ENCODE data around the gene PROM1. TPM values are rescaled to one million over a fixed set of nuclear protein-coding genes. Genes with fewer than 3 reads are reported as not detected.

Gene PROM1
- total RNA-seq, 1 donor: 0.31 TPM

GRCh38 chr4:15951781-15952180 is 132.0 kb downstream of the PROM1 start:
- Histone ChIP-seq H3K4me3 (ENCODE audit: low read length) (no peak overlapping the region), H3K4me1 (ENCODE audit: insufficient read depth, low read length) (no peaks in the 10 kb centered on the region), H3K9me3 (ENCODE audit: low read depth, low read length) (no peaks in the 10 kb centered on the region), H3K27me3 (ENCODE audit: insufficient read depth, low read length) (no peaks in the 10 kb centered on the region)

GRCh38 chr4:15948826-15949225 is 135.0 kb downstream of the PROM1 start:
- no peak overlapping the region for H3K4me3 ChIP-seq (ENCODE audit: low read length)
- H3K4me1 ChIP-seq (ENCODE audit: insufficient read depth, low read length): peaks cover 11% of the 10 kb centered on the region
- no peaks in the 10 kb centered on the region for H3K27me3 ChIP-seq (ENCODE audit: insufficient read depth, low read length)
- no peaks in the 10 kb centered on the region for H3K9me3 ChIP-seq (ENCODE audit: low read depth, low read length)

GRCh38 chr4:15947684-15948083 is 136.1 kb downstream of the PROM1 start:
- peaks cover 11% of the 10 kb centered on the region for H3K4me1 ChIP-seq (ENCODE audit: insufficient read depth, low read length)
- H3K4me3 ChIP-seq (ENCODE audit: low read length): no peak overlapping the region
- H3K9me3 ChIP-seq (ENCODE audit: low read depth, low read length): no peaks in the 10 kb centered on the region
- H3K27me3 ChIP-seq (ENCODE audit: insufficient read depth, low read length): no peaks in the 10 kb centered on the region

- Histone ChIP-seq H3K4me1 (ENCODE audit: insufficient read depth, low read length) (peaks cover 11% of the 10 kb centered on the region), H3K27me3 (ENCODE audit: insufficient read depth, low read length) (no peaks in the 10 kb centered on the region), H3K4me3 (ENCODE audit: low read length) (no peak overlapping the region), H3K9me3 (ENCODE audit: low read depth, low read length) (no peaks in the 10 kb centered on the region)
Observed at GRCh38 chr4:15945516-15945915, 138.3 kb downstream of the PROM1 start.

GRCh38 chr4:15944895-15945294 is 138.9 kb downstream of the PROM1 start:
- Histone ChIP-seq H3K4me1 (ENCODE audit: insufficient read depth, low read length) (peaks cover 11% of the 10 kb centered on the region), H3K27me3 (ENCODE audit: insufficient read depth, low read length) (no peaks in the 10 kb centered on the region), H3K9me3 (ENCODE audit: low read depth, low read length) (no peaks in the 10 kb centered on the region), H3K4me3 (ENCODE audit: low read length) (no peak overlapping the region)

GRCh38 chr4:15942283-15942682 is 141.5 kb downstream of the PROM1 start:
- H3K4me1 ChIP-seq (ENCODE audit: insufficient read depth, low read length): peaks cover 11% of the 10 kb centered on the region
- H3K9me3 ChIP-seq (ENCODE audit: low read depth, low read length): no peaks in the 10 kb centered on the region
- H3K27me3 ChIP-seq (ENCODE audit: insufficient read depth, low read length): no peaks in the 10 kb centered on the region
- H3K4me3 ChIP-seq (ENCODE audit: low read length): no peak overlapping the region

GRCh38 chr4:15938640-15939039 is 145.2 kb downstream of the PROM1 start, which contains the start of gene FGFBP1:
FGFBP1 (minus strand) TSS chr4:15938740; CDS start chr4:15936632, 2,108 bp downstream.
- no peaks in the 10 kb centered on the region for H3K4me1 ChIP-seq (ENCODE audit: insufficient read depth, low read length)
- no peak within 1 kb of the TSS for H3K4me3 ChIP-seq (ENCODE audit: low read length)
- H3K27me3 ChIP-seq (ENCODE audit: insufficient read depth, low read length): no peaks in the 10 kb centered on the region
- no peaks in the 10 kb centered on the region for H3K9me3 ChIP-seq (ENCODE audit: low read depth, low read length)

GRCh38 chr4:15938182-15938581 is 145.6 kb downstream of the PROM1 start:
- Histone ChIP-seq H3K27me3 (ENCODE audit: insufficient read depth, low read length) (no peaks in the 10 kb centered on the region), H3K9me3 (ENCODE audit: low read depth, low read length) (no peaks in the 10 kb centered on the region), H3K4me3 (ENCODE audit: low read length) (no peak overlapping the region), H3K4me1 (ENCODE audit: insufficient read depth, low read length) (no peaks in the 10 kb centered on the region)

GRCh38 chr4:15936495-15936894 is 147.3 kb downstream of the PROM1 start:
- Histone ChIP-seq H3K4me1 (ENCODE audit: insufficient read depth, low read length) (no peaks in the 10 kb centered on the region), H3K4me3 (ENCODE audit: low read length) (no peak overlapping the region), H3K9me3 (ENCODE audit: low read depth, low read length) (no peaks in the 10 kb centered on the region), H3K27me3 (ENCODE audit: insufficient read depth, low read length) (no peaks in the 10 kb centered on the region)

GRCh38 chr4:15935504-15936402 is 148.1 kb downstream of the PROM1 start:
- Histone ChIP-seq H3K9me3 (ENCODE audit: low read depth, low read length) (no peaks in the 10 kb centered on the region), H3K4me1 (ENCODE audit: insufficient read depth, low read length) (no peaks in the 10 kb centered on the region), H3K27me3 (ENCODE audit: insufficient read depth, low read length) (no peaks in the 10 kb centered on the region), H3K4me3 (ENCODE audit: low read length) (no peak overlapping the region)

GRCh38 chr4:15934259-15934658 is 149.6 kb downstream of the PROM1 start:
- H3K4me3 ChIP-seq (ENCODE audit: low read length): no peak overlapping the region
- H3K4me1 ChIP-seq (ENCODE audit: insufficient read depth, low read length): no peaks in the 10 kb centered on the region
- H3K27me3 ChIP-seq (ENCODE audit: insufficient read depth, low read length): no peaks in the 10 kb centered on the region
- H3K9me3 ChIP-seq (ENCODE audit: low read depth, low read length): no peaks in the 10 kb centered on the region

- H3K4me3 ChIP-seq (ENCODE audit: low read length): no peak overlapping the region
- H3K4me1 ChIP-seq (ENCODE audit: insufficient read depth, low read length): no peaks in the 10 kb centered on the region
- no peaks in the 10 kb centered on the region for H3K27me3 ChIP-seq (ENCODE audit: insufficient read depth, low read length)
- H3K9me3 ChIP-seq (ENCODE audit: low read depth, low read length): no peaks in the 10 kb centered on the region
Observed at GRCh38 chr4:15931451-15932210, 152.2 kb downstream of the PROM1 start.

- no peaks in the 10 kb centered on the region for H3K9me3 ChIP-seq (ENCODE audit: low read depth, low read length)
- H3K4me1 ChIP-seq (ENCODE audit: insufficient read depth, low read length): no peaks in the 10 kb centered on the region
- H3K4me3 ChIP-seq (ENCODE audit: low read length): no peak overlapping the region
- no peaks in the 10 kb centered on the region for H3K27me3 ChIP-seq (ENCODE audit: insufficient read depth, low read length)
Observed at GRCh38 chr4:15930314-15930713, 153.5 kb downstream of the PROM1 start.

GRCh38 chr4:15929540-15929939 is 154.3 kb downstream of the PROM1 start:
- Histone ChIP-seq H3K27me3 (ENCODE audit: insufficient read depth, low read length) (no peaks in the 10 kb centered on the region), H3K4me1 (ENCODE audit: insufficient read depth, low read length) (no peaks in the 10 kb centered on the region), H3K9me3 (ENCODE audit: low read depth, low read length) (no peaks in the 10 kb centered on the region), H3K4me3 (ENCODE audit: low read length) (no peak overlapping the region)

- Histone ChIP-seq H3K4me3 (ENCODE audit: low read length) (no peak overlapping the region), H3K4me1 (ENCODE audit: insufficient read depth, low read length) (no peaks in the 10 kb centered on the region), H3K9me3 (ENCODE audit: low read depth, low read length) (no peaks in the 10 kb centered on the region), H3K27me3 (ENCODE audit: insufficient read depth, low read length) (no peaks in the 10 kb centered on the region)
Observed at GRCh38 chr4:15928883-15929282, 154.9 kb downstream of the PROM1 start.

Data from mononuclear cell (primary cell).